GM19023 (cell line): ENCODE data around the gene IQGAP3.
A peak's percentile ranks its signal among the peaks of the same experiment; 100 is the strongest.

Experiments used
- ATAC-seq: cut with Tn5 transposase; IDR thresholded peaks from one replicate; pipeline ENCODE4 v1.9.1; 2021; ENCODE audit warnings: mild to moderate bottlenecking, moderate library complexity; ENCODE audit not compliant: unreplicated experiment

IQGAP3 gene

GRCh38 chr1:156485984-156486383, 86.4 kb downstream of the IQGAP3 start:
- ATAC-seq, result no peak

GRCh38 chr1:156484480-156485058, 87.8 kb downstream of the IQGAP3 start:
- no peak for ATAC-seq

GRCh38 chr1:156483397-156483796, 89.0 kb downstream of the IQGAP3 start:
- no peak for ATAC-seq

DNA sequence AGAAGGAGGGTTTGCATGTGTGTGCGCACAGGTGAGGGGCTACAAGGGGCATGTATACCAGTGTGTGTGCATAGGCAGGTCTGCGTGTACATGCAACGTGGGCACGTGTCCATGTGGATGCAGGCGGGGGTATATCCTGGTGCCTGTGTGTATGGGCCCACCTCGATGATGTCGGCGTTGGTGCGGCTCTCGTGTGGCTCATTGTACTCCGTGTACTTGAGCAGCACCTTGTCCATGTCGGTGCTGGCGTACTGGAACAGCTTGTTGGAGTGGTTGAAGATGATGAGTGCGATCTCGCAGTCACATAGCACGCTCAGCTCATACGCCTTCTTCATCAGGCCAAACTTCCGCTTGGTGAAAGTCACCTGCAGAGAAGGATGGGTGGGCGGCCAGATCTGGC, 90.1 kb downstream of the IQGAP3 start:
- no peak for ATAC-seq

GRCh38 chr1:156481527-156481926, 90.8 kb downstream of the IQGAP3 start:
- ATAC-seq, result no peak

GRCh38 chr1:156480411-156481192, 91.8 kb downstream of the IQGAP3 start:
- peak; percentile 61 for ATAC-seq

GRCh38 chr1:156480016-156480370, 92.4 kb downstream of the IQGAP3 start:
- ATAC-seq, result no peak

DNA sequence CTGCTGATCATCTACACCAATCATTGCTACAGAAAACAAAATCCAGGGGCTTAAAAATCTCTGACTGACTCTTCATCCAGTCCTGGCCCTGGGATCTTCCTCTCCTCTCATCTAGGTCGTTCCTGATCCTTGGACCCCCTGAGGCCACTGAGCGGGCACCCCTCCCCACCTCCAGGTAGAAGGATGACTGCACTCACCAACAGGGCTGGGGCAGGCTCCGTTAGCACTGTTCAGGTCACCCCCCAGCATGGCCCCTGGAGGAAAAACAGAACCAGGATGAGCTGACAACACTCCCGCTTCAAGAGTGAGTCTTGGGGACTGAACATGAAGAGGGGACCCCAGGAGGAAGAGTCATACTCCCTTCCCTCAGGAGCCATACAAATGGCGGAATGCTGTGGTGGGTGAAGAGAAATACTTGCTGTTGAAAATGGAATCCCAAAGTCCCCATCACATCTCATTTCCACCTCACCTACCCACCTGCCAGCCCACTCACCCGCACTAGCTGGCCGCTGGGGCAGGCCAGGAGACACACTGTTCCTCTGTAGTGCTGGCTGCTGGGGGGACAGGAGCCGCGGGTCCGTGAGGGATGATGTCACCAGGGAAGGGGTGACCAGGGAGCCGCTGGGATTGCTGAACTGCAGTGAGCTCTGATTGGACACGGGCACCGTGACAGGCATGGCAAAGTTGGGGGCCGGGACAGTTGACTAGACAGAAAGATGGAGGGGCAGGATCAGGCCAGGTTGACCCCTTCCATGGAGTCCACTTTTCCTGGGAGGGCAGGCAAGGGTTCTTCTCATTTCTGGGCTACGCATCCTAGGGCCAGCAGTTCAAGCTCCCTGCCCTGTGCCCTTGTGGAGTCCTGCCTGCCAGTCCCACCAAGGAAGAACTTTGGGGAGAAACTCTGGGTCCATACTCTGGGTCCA, 93.0 kb downstream of the IQGAP3 start:
- no peak for ATAC-seq

- no peak for ATAC-seq
Observed at GRCh38 chr1:156478250-156478627, 94.1 kb downstream of the IQGAP3 start.

DNA sequence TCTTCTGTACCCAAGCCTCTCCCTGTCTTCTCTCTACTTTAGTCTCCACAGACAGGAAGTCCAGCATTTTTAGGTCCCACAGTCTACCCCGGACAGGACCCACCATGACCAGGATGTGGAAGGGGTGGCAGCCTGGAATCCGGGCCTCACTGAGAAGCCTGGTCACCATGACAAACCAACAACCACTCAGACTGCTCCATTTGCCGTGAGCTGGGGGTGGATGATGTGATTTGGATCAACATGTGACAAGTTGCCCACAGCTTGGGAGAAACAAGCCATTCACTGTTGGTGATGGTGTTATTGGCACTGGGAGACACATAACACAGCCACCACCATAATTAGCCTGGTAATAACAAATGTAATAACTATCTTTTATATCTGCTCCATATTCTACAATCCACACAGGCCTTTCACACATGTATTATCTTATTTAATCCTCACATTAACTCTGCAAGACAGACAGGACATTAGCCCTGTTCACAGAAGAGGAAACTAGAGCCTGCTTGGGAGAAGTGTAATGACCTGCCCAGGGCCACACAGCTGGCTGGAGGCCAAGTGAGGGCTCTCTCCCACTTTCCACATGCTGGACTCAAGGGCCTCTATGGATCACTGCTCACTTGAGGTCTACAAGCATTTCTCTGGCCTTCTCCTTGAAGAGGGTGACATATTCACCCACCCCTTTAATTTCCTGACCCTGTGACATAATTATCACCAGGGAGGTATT, 94.7 kb downstream of the IQGAP3 start:
- no peak for ATAC-seq

DNA sequence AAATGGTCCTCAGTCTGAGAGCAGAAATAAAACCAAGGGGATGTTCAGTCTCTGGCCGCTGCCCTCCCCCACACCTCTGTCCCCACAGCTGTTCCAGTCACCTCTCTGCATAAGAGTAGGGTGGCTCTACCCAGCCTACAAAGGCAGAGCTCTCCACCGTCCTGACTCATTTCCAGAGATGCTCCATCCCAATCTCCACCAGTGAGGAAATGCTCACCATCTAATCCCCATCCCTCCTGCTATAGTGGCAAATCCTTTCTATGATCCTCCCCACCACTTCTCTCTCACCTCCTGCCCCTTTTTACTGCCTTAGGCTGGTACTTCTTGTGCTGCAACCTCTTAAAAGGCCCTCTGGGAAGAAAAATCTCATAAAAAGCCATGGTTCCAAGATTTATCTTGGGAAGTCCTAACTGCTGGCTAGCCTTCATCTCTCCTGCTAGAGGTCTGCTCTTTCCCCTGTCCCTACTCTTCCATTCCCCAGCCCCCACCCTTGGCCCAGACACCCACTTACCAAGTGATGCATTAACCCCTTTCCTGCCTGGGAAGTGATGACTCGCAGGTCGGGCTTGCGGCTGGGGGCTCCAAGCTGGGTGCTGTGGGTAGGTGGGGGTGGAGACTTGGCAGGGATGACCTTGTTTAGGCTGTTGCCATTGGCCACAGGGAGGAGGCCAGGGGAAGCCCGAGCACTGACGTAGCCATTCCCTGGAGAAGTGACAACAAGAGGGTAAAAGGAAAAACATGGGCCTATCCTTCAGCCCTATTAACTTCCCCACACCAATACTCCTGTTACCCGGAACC, 95.7 kb downstream of the IQGAP3 start:
- no peak for ATAC-seq

- ATAC-seq, result no peak
Observed at GRCh38 chr1:156475568-156476500, 96.5 kb downstream of the IQGAP3 start.
